Skin epidermis (tissue), 12 donors: ENCODE measurements around the gene AKAP5.

ENCODE experiments used
- H3K27ac ChIP-seq, 21 experiments: fragments of 200-600 bp; sonication (generic) in 11 of 21; one replicate each; pipeline ENCODE4 v1.5.0; 2020; ENCODE audit warnings: mild to moderate bottlenecking in 3 of 21, inconsistent platforms in 2 of 21, moderate library complexity in 2 of 21
- H3K4me3 ChIP-seq, 7 experiments: fragments of 200-600 bp; sonication (generic) in 2 of 7; one replicate each; pipeline ENCODE4 v1.5.0; 2020; ENCODE audit warnings: inconsistent platforms in 2 of 7, mild to moderate bottlenecking in 2 of 7, moderate library complexity in 1 of 7

Gene AKAP5

GRCh38 chr14:64465191-64465822, at the start of gene AKAP5:
Gene AKAP5, plus strand, starts transcription at chr14:64465499. Its CDS starts 2,896 bp downstream, at chr14:64468395.
- peak within 1 kb of the TSS in 15 of 21 experiments; percentile 22 to 70 (median 50) for H3K27ac ChIP-seq

GRCh38 chr14:64416348-64416932, 48.9 kb upstream of the AKAP5 start:
- H3K4me3 ChIP-seq, result no peak overlapping the region
- no peak overlapping the region for H3K27ac ChIP-seq

More at GRCh38 chr14:64465191-64465822, at the start of gene AKAP5:
- peak within 1 kb of the TSS; percentile 52 to 78 (median 62) for H3K4me3 ChIP-seq

GRCh38 chr14:64417055-64417770, 48.1 kb upstream of the AKAP5 start:
- Histone ChIP-seq H3K27ac (no peak overlapping the region), H3K4me3 (no peak overlapping the region)

GRCh38 chr14:64417771-64418125, 47.6 kb upstream of the AKAP5 start:
- Histone ChIP-seq H3K4me3 (no peak overlapping the region), H3K27ac (no peak overlapping the region)

GRCh38 chr14:64419003-64419402, 46.3 kb upstream of the AKAP5 start:
- Histone ChIP-seq H3K4me3 (no peak overlapping the region), H3K27ac (no peak overlapping the region)

- Histone ChIP-seq H3K4me3 (no peak overlapping the region), H3K27ac (no peak overlapping the region)
Observed at GRCh38 chr14:64421166-64421565, 44.1 kb upstream of the AKAP5 start.

GRCh38 chr14:64422005-64422404, 43.3 kb upstream of the AKAP5 start:
- Histone ChIP-seq H3K27ac (no peak overlapping the region), H3K4me3 (no peak overlapping the region)

GRCh38 chr14:64422756-64423155, 42.5 kb upstream of the AKAP5 start:
- Histone ChIP-seq H3K27ac (no peak overlapping the region), H3K4me3 (no peak overlapping the region)

GRCh38 chr14:64423987-64424386, 41.3 kb upstream of the AKAP5 start:
- no peak overlapping the region for H3K4me3 ChIP-seq
- H3K27ac ChIP-seq, result no peak overlapping the region

- H3K4me3 ChIP-seq, result no peak overlapping the region
- H3K27ac ChIP-seq, result no peak overlapping the region
Observed at GRCh38 chr14:64434528-64434927, 30.8 kb upstream of the AKAP5 start.

- Histone ChIP-seq H3K27ac (peak overlapping the region in 5 of 21 experiments; percentile 25 to 58 (median 50)), H3K4me3 (no peak overlapping the region)
Observed at GRCh38 chr14:64438181-64438841, 27.0 kb upstream of the AKAP5 start.

GRCh38 chr14:64439141-64439540, 26.2 kb upstream of the AKAP5 start:
- Histone ChIP-seq H3K4me3 (no peak overlapping the region), H3K27ac (peak overlapping the region in 5 of 21 experiments; percentile 14 to 58 (median 39))

GRCh38 chr14:64440494-64440893, 24.8 kb upstream of the AKAP5 start:
- Histone ChIP-seq H3K27ac (no peak overlapping the region), H3K4me3 (no peak overlapping the region)

GRCh38 chr14:64442300-64442988, 22.9 kb upstream of the AKAP5 start:
- Histone ChIP-seq H3K4me3 (no peak overlapping the region), H3K27ac (peak overlapping the region in 2 of 21 experiments; percentile 28 to 49)

- no peak overlapping the region for H3K4me3 ChIP-seq
Observed at GRCh38 chr14:64444140-64444539, 21.2 kb upstream of the AKAP5 start.

GRCh38 chr14:64444984-64445845, 20.1 kb upstream of the AKAP5 start:
- peak overlapping the region in 17 of 21 experiments; percentile 2 to 81 (median 58) for H3K27ac ChIP-seq
- no peak overlapping the region for H3K4me3 ChIP-seq

More at GRCh38 chr14:64444140-64444539, 21.2 kb upstream of the AKAP5 start:
- peak overlapping the region in 9 of 21 experiments; percentile 6 to 81 (median 51) for H3K27ac ChIP-seq

- no peak overlapping the region for H3K4me3 ChIP-seq
- peak overlapping the region in 5 of 21 experiments; percentile 22 to 70 (median 37) for H3K27ac ChIP-seq
Observed at GRCh38 chr14:64447876-64448670, 17.2 kb upstream of the AKAP5 start.

GRCh38 chr14:64450255-64450654, 15.0 kb upstream of the AKAP5 start:
- H3K4me3 ChIP-seq, result no peak overlapping the region
- H3K27ac ChIP-seq, result peak overlapping the region in 2 of 21 experiments; percentile 16 to 30
